BJ (cell line): ENCODE results near the gene UACA. TPM values are rescaled to one million over a fixed set of nuclear protein-coding genes. Genes with fewer than 3 reads are reported as not detected.

Experiments used
- CTCF ChIA-PET: fragments of 350-600 bp; formaldehyde crosslinking; extraction: SDS; loops from one replicate; lab custom pipeline; 2021; ENCODE audit warnings: antibody characterized with exemption, inconsistent platforms; lab: Yijun Ruan, JAX
- POLR2A ChIA-PET: fragments of 300-600 bp; sonication (Branson Sonifier 250); formaldehyde crosslinking; extraction: SDS; loops from one replicate; lab custom pipeline; 2021; ENCODE audit warnings: antibody characterized with exemption; lab: Charles Lee
- DNase-seq: peaks from one replicate; pipeline ENCODE4 v3.0.0-alpha.2; 2011; ENCODE audit warnings: low read depth
- H3K27me3 ChIP-seq: 2 replicates; pipeline ENCODE4 v1.6.0; 2011; ENCODE audit warnings: low read length; ENCODE audit not compliant: control insufficient read depth, insufficient read depth
- H3K36me3 ChIP-seq: 2 replicates; pipeline ENCODE4 v1.5.1; 2011; ENCODE audit warnings: low read length; ENCODE audit not compliant: control insufficient read depth, insufficient read depth
- H3K4me3 ChIP-seq: 2 replicates; pipeline ENCODE4 v1.5.1; 2011; ENCODE audit warnings: low read depth, mild to moderate bottlenecking, control low read depth, low read length
- CTCF ChIP-seq: IDR thresholded peaks from 2 replicates; pipeline ENCODE4 v1.5.1; 2011; ENCODE audit warnings: low read depth, mild to moderate bottlenecking, control low read depth, inconsistent platforms, low read length, moderate library complexity; ENCODE audit not compliant: insufficient read depth
- polyA plus RNA-seq: library from polyadenylated mRNA; depleted of rRNA; stranded (reverse); fragments of >200 nt; gene quantifications from 2 replicates; pipeline ENCODE4 v1.2.3, GENCODE V29; 2011

Gene UACA
- polyA plus RNA-seq, 1 experiment: 143 TPM

- Histone ChIP-seq H3K36me3 (no peaks in the 10 kb centered on the region), H3K4me3 (no peak overlapping the region), H3K27me3 (no peaks in the 10 kb centered on the region; the same call in 1 of the 2 replicates)
- DNase-seq: no peak
- ChIA-PET POLR2A (no interaction called here), CTCF (interaction anchor here (1.0 kb wide), 1 partner anchor 31 kb away, joined by 5 read pairs; no protein-coding TSS in a partner anchor)
- no peak for TF ChIP-seq CTCF
Observed at GRCh38 chr15:70781236-70781635, 17.9 kb upstream of the UACA start.

- TF ChIP-seq CTCF: no peak
- ChIA-PET CTCF (interaction anchor here (0.9 kb wide), 2 partner anchors 33 to 34 kb away, joined by 3 to 4 read pairs; no protein-coding TSS in a partner anchor), POLR2A (no interaction called here)
- Histone ChIP-seq H3K36me3 (no peaks in the 10 kb centered on the region), H3K4me3 (no peak overlapping the region), H3K27me3 (no peaks in the 10 kb centered on the region)
- DNase-seq: peak; percentile 65
Observed at GRCh38 chr15:70778258-70779076, 15.1 kb upstream of the UACA start.

- H3K27me3 ChIP-seq: no peaks in the 10 kb centered on the region
- POLR2A ChIA-PET: interaction anchor here (0.6 kb wide), 1 partner anchor 11 kb away, joined by 5 read pairs; no protein-coding TSS in a partner anchor
- no peaks in the 10 kb centered on the region for H3K36me3 ChIP-seq
- no peak for DNase-seq
- CTCF ChIA-PET: interaction anchor here (0.9 to 1.0 kb wide), 3 partner anchors 32 to 35 kb away, joined by 3 to 4 read pairs (median 3); no protein-coding TSS in a partner anchor
- H3K4me3 ChIP-seq: no peak overlapping the region
- no peak for TF ChIP-seq CTCF
Observed at GRCh38 chr15:70777170-70777926, 14.0 kb upstream of the UACA start.

GRCh38 chr15:70775160-70775559, 11.8 kb upstream of the UACA start:
- peak; percentile 77 for DNase-seq
- CTCF ChIA-PET: interaction anchor here (1.0 to 1.3 kb wide), 2 partner anchors 9 to 10 kb away, joined by 3 read pairs; no protein-coding TSS in a partner anchor
- TF ChIP-seq CTCF: no peak
- POLR2A ChIA-PET: interaction anchor here (0.5 kb wide), 1 partner anchor 9 kb away, joined by 3 read pairs; no protein-coding TSS in a partner anchor
- no peaks in the 10 kb centered on the region for H3K36me3 ChIP-seq
- no peak overlapping the region for H3K4me3 ChIP-seq
- no peaks in the 10 kb centered on the region for H3K27me3 ChIP-seq
